Skin of body (tissue), 2 donors: ENCODE measurements around the gene CHAC2. TPM values are rescaled to one million over a fixed set of nuclear protein-coding genes. Genes with fewer than 3 reads are reported as not detected.
A peak's percentile ranks its signal among the peaks of the same experiment; 100 is the strongest.
"Not testable (repeated sequence)": the region's sequence is repeated elsewhere in the genome, so short reads cannot be mapped to it uniquely, and the experiment has no call there.

Experiments
- DNase-seq: peaks from one replicate; lab custom pipeline; 2025; lab: John Stamatoyannopoulos, UW
- total RNA-seq: library from RNA; depleted of rRNA; stranded (reverse); fragments of >200 nt; gene quantifications from one replicate; pipeline ENCODE4 v1.2.3, GENCODE V29; 2014

CHAC2 gene
- 1.4 TPM for total RNA-seq

DNA sequence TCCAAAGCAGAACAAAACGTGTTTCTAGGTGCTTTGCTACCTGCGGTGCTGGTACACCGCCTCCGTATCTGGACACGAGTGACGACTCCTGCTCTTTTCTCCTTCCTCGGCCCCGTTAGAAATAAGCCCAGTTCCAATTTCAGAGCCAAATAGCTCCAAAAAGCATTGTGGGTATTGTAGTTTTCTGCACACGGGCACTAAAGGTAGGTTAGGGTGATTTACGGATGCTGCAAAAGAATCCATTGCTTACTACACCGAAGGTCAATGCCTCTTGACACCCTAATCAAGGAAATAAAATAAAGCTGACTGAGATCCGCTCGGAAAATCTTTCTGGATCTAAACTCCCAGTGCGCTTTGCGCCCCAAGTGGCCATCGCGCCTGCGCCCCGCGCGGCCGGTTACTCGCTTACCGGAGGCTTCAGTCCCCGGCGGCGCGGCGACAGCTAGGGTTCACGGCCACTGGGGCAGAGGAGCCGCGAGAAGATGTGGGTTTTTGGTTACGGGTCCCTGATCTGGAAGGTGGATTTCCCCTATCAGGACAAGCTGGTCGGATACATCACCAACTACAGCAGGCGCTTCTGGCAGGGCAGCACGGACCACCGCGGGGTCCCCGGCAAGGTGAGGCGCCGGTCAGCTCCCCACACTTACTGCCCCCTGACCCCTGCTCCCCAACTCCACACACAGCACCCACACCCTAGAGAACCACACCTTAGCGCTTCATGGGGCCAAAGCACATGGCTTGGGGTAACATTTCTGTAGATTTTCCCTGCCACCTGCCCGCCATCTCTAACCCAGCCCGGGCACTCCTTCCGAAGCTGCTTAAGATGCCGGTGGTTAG lies at the start of gene CHAC2:
Gene CHAC2, plus strand, starts transcription at position 400 of the 837 bp plus-strand sequence. Its CDS starts 83 bp downstream, at position 483.
- DNase-seq: peak; percentile 61

DNA sequence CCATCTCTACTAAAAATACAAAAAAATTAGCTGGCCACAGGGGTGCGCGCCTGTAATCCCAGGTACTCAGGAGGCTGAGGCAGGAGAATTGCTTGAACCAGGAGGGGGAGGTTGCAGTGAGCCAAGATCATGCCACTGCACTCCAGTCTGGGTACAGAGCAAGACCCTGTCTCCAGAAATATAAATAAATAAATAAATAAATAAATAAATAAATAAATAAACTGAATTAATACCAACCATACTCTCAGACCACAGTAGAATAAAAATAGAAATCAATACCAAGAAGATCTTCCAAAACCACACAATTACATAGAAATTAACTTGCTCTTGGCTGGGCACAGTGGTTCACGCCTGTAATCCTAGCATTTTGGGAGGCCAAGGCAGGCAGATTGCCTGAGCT lies 46.7 kb upstream of the CHAC2 start:
- not testable (repeated sequence) for DNase-seq

DNA sequence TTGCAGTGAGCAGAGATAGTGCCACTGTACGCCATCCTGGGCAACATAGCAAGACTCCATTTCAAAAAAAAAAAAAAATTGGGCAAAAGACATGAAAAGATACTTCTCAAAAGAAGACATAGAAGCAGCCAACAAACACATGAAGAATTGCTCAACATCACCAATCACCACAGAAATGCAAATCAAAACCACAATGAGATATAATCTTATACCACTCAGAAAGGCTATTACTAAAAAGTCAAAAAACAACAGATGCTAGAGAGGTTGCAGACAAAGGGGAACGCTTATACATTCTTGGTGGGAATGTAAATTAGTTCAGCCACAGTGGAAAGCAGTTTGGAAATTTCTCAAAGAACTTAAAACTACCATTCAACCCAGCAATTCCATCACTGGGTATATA lies 43.1 kb upstream of the CHAC2 start:
- DNase-seq: no peak

DNA sequence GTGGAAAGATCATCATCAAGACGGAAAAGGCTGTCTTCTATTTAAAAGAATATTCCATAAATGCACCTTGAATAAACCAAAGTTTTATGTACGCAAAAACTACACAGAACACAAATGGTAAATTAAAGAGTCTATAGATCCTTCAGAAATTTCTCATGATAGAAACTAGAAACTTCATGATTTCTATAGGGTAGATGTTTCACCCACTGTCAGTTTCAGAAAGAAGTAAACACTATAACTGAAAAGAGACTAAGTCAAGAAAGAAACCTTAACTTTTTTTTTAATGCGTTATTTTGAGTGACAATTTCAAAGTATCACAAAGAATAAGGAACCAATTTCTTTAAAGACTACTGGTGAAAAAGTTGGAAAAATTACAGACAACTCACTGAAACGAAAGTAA lies 41.9 kb upstream of the CHAC2 start:
- DNase-seq: no peak

DNA sequence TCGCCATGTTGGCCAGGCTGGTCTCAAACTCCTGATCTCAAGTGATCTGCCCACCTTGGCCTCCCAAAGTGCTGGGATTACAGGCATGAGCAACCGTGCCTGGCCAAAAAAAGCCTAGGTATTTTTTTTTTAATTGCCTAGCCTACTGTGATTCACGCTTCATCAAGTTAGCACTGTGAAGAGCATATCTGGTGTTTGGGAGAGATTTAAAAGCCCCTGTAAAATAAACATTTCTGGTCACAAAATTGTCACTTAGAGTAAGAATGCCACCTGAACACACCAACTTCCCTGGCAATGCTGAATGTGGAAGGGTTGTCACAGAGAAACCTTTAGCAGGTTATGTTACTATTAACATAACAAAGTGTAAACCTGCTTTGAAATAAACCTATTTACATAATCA lies 39.7 kb upstream of the CHAC2 start:
- DNase-seq: no peak

DNA sequence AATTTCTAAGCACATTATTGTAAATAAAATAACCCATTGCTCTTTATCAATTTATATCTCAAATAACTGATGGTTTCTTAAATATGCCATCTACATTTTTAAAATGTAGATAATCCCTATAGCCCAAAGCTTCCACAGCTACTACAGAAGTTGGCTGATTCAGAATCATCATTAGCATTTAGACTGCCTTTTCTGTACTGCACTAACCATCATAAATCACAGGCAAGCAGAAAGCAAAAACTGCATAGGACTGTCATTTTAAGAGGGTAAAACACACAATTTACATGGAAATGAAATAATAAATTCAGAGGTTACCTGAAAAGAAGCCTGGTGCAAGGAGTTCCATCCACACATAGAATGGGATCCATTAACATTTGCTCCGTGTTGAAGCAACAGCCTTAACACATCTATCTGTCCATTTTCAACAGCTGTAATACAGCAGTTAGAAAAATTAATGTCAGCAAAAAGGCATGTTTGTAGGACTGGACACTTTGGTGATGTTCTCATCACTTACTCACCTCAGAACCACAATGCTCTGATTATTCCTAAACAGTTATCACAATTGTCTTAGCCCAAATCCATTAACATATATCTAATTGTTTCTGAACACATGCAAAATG lies 38.4 kb upstream of the CHAC2 start:
- no peak for DNase-seq

DNA sequence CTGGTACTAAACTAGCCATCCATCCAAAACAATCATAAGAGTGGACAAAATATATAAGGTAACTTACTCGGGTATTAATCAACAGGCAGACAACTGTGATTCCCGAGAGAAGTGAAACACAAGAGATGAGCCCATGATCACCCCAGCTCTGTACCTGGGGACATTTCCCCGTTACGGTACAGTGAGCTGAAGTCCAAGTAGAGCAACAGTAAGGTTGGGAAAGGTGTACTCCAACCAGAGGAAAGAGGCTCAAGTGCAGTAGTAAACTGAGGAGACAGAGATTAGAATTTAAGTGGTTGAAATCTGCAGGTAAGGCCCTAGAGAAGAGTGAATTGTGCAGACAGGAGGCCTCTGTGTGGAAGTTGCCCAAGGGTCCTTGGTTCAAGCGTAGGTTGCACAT lies 30.5 kb upstream of the CHAC2 start:
- DNase-seq: no peak

DNA sequence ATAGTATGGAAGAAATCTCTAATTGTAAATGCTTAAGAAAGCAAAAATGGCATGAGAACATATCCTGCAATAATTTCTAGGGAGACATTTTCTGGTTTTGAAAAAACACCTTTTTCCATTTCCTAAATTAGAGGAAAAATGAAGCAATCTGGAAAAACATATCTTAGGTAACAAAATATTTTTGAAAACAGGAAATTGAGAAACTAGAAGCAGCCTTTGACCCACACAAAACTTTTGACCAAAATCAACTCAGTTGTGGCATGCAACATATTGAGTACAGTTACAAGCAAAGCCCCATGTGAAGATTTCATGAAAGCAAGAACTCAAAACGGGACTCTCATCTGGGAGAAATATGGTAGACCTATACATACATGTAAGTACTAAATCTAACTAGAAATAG lies 28.6 kb upstream of the CHAC2 start:
- no peak for DNase-seq

DNA sequence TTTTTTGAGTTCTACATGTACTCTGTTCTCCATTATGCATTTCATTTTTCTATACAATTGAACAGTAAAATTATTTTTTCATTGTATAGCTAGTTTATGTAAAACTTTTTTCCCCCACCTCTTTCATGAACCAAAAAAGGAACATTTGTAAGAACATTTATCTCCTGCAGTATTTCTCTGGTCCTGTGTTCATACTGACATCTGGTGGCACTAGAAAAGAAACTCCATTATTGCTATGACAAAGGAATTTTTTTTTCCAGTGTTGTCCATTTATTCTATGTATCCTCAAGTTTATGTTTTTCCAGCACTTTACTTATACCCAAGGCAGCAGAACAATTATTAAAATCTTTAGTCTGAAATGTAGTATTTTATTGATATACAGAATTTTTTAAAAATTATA lies 27.4 kb upstream of the CHAC2 start:
- DNase-seq: no peak

DNA sequence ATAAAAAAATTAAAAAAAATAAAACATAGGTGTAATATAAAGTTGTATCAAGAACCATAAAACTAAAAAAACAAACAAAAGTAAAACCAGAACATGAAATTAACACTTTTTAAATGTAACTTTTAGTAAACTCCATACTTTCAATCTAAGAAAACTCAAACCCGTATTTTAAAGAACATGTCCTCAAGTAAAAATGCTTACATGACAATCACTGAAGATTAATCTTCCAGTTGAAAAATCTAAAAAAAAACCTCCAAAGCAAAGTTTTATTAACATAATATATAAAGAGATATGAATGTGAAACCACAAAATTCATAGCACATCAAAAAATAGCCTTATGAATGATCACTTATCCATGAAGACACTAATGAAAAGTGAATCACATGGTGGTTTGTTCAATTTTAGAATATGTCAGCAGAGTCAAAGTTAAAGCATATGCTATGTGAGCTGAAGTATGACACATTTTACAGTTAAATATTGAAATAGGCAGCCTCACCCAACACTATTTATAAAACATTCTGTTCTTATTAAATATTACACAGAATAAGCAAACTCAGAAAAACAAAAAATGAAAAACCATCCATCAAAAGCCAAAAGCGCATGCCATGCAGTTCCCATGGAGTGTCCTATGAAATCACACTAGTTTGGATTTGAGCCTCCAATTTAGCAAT lies 23.1 kb upstream of the CHAC2 start:
- peak; percentile 63 for DNase-seq

DNA sequence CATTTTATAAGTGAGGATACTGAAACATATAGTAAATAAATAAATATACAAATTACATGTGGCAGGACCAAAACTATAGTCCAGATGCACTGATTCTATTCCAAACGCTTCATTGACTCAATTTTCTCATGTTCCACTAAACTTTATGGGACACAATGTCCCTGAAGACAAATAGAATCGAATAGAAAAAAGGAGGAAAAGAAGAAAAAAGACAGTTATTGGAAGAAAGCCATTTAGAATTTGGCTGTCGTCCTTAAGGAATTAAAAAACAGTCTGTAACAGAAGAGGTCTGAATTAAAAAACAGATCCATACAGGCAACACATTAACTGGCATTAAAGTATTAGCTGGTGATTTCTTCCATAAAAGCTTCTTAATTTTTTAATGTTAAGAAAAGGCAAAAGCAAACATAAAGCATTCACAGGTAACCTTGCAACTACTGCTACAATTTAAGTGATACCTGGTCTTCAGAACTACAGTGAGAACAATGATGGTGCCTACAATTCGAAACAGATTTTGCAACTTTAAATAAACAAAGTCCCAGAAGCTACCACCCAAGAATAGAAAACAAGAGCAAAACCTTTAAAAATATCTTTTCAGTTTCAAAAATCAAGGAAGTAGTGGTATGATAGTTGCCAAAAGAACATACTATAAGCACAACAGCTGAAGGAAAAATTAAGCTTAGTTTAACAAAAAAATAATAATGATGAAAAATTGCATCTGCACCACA lies 17.4 kb upstream of the CHAC2 start:
- no peak for DNase-seq

DNA sequence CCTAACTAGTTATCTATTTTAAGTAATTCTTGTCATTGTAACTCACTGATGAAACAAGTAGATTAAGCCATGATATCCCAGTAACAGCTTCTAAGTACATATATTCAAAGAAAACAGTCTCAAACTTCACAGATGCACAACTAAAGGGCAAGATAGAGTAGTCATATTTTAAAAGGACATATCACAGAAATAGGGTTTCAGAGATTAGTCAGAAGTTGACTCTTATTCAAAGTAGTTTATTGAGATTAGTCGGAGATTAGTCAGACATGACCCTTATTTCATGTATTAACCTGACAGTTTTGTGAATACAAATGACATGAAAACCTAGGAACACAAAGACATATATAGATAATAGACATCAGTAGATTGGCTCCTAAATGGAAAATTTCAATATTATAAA lies 15.9 kb upstream of the CHAC2 start:
- DNase-seq: no peak

DNA sequence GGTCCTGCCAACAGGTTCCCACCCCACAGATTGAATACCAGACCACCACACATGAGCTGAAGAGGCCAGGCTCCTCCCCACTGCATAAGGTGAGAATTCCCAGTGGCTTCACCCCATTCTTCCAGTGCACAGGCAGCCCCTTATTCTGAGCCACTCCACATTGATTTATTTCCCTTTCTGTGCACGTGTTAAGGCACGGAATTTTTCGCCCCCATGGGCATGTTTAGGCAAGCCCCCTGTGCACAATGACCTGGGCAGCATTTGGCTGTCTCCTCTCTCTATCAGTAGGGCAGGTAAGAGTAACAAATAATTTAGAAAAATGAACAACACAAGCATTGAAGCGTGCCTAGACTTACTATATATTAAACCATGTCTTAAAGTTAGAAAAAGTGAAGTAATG lies 15.2 kb upstream of the CHAC2 start:
- no peak for DNase-seq

DNA sequence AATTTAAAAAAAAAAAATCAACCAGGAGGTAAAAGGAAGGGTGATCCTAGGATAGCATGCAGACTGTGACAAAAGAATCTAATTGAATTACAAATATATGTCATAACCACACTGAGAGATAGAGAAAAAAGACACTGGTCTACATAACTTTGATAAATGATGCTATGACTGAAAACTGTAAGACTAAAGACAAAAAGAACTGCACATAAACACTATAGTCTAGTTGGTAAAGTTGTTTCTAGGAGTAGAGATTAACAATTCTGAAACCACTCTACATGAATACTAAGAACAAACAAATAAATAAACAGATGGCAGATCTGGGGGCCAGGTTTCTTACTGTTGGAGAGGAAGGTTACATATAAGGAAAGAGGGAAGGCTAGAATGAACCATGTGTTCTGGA lies 14.6 kb upstream of the CHAC2 start:
- no peak for DNase-seq

DNA sequence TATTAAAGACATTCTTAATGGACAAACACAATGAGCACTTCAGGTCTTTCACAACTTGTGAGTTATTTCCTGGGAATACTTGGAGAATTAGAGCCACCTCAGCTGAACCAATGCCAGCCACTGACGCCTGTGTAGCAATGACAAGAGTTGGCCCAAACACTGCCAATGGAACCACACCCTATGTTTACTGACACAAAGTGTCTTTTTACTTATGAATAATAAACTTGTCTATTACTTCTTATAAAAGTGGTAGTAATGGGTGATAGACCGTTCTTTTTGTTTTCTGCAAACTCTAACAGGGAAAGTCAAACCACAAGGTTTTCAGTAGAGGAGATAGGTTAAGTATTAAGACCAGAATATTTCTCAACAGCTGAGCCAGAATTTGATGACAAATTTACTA lies 12.5 kb upstream of the CHAC2 start:
- DNase-seq: no peak

DNA sequence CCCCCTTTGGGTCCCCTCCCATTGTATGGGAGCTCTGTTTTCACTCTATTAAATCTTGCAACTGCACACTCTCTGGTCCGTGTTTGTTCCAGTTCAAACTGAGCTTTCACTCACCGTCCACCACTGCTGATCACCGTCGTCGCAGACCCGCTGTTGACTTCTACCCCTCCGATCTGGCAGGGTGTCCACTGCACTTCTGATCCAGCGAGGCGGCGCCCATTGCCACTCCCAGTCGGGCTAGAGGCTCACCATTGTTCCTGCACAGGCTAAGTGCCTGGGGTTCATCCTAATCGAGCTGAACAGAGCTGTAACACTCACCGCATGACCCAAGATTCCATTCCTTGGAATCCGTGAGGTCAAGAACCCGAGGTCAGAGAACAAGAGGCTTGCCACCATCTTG lies 11.0 kb upstream of the CHAC2 start:
- DNase-seq: no peak

DNA sequence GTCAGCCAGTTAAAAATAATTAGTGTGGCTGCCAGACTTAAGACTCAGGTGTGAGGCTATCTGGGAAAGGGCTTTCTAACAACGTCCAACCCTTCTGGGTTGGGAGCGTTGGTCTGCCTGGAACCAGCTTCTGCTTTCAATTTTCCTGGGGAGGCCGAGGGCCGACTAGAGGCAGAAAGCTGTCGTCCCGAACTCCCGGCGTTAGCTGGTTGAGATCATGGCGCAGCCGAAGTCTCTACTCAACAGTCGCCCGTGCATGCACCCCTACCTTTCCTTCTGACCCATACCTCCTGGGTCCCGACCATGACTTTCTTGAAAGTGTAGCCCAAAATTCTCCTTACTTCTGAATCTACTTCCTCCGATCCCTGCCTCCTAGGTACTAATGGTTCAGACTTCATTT lies 10.4 kb upstream of the CHAC2 start:
- DNase-seq: not testable (repeated sequence)

DNA sequence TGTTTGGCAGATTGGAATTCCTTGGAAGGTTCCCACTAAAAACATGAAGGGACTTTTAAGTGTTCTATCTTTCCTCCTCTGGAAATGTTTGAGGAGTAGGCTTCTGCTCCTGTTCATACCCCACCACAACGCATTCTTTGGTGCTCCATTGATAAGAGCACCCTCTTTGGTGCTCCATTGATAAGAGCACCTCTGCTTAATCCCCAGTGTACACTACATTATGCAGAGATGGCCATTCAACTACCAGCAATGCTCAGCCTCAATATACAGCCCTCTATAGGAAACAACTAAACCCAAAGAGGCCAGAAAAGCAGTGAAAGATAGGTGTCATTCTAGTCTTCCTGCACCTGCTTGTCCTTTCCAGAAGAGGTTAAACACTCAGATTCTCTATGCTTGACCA lies 1.8 kb upstream of the CHAC2 start:
- DNase-seq: no peak

DNA sequence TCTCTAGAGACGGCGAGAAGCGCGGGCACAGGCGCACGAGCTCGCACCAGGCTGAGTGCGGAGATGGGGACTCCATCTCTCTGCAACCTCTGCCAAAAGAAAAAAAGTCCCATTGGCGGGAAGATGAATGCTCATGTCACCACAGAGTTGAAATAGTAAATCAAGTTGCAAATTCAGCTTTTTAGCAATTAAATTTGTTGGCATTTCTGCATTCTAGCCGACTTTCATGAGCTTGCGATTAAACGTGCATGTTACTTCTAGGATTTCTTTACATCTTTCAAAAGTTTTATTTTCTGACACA lies 588 bp downstream of the CHAC2 start:
- DNase-seq: no peak

DNA sequence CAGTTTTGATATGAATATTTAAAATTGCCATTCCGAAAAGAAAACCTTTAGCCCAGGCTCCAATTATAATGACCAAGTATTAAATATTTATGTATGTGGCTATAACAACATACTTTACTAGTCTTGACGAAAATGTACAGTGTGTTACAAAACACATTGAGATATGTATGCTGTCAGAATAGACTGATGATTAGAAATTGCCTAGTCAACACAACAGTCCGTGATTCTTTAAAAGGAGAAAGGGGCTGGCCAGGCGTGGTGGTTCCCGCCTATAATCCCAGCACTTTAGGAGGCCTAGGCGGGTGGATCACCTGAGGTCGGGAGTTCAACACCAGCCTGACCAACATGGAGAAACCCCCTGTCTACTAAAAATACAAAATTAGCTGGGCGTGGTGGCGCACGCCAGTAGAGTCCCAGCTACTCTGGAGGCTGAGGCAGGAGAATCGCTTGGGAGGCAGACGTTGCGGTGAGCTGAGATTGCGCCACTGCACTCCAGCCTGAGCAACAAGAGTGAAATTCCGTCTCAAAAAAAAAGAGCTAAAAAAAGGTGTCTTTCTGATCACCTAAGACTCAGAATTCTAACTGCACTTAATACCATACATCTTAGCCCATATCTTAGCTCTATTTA lies 1.8 kb downstream of the CHAC2 start:
- DNase-seq: no peak

DNA sequence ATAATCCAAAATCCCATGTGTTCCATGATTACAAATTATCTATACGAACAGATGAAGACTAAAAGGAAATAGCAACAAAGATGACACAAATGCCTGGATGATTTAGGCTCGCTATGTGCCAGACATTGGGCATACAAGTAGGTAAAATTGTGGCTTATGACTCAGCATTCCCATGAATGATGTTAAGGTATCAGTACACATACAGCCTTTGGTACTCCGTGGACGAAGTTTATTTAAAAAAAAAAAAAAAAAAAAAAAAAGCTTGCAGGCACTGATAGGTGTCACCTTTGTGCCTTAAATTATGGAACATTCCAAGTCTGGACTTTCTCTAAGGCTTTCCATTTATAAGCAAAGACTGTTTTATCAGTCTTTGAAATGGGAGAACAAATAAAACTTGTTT lies 2.7 kb downstream of the CHAC2 start:
- no peak for DNase-seq

DNA sequence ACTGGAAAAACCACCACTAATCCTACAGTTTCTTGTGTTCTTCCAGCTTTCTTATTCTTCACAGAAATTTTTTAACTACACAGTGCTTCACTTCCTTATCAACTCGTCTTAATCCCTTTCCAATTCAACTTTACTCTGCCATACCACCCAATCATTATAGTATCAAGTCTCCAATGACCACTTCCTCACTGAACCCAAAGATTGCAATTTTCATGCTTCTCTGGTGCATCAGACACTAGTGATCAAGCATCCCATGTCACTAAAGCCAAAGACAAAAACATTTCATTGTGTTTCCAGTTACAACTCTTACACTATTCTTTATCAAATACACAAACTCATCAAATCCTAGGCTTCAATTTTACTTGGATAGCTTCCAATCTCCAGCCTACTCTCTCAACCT lies 9.5 kb downstream of the CHAC2 start:
- DNase-seq: no peak
